HG03159 (cell line): ENCODE results near the gene PTPN6.

Experiments
- ATAC-seq: cut with Tn5 transposase; IDR thresholded peaks from one replicate; pipeline ENCODE4 v1.9.1; 2021; ENCODE audit warnings: mild to moderate bottlenecking, moderate library complexity; ENCODE audit not compliant: unreplicated experiment

The PTPN6 gene

GRCh38 chr12:7001921-7002591 is 50.9 kb downstream of the PTPN6 start:
- no peak for ATAC-seq

- ATAC-seq: no peak
Measured at GRCh38 chr12:7004287-7004803, 53.2 kb downstream of the PTPN6 start.

GRCh38 chr12:7004840-7005239 is 53.7 kb downstream of the PTPN6 start:
- no peak for ATAC-seq

GRCh38 chr12:7005311-7005710 is 54.2 kb downstream of the PTPN6 start:
- no peak for ATAC-seq

- ATAC-seq: no peak
Measured at GRCh38 chr12:7006639-7007038, 55.5 kb downstream of the PTPN6 start.

- no peak for ATAC-seq
Measured at GRCh38 chr12:7008864-7009263, 57.7 kb downstream of the PTPN6 start.

GRCh38 chr12:7009512-7009911 is 58.4 kb downstream of the PTPN6 start:
- ATAC-seq: no peak
